Neural cell (in vitro differentiated cells): ENCODE data around the gene CHST8. TPM values are rescaled to one million over a fixed set of nuclear protein-coding genes. Genes with fewer than 3 reads are reported as not detected.

ENCODE experiments used
- H2AFZ ChIP-seq: fragments of 200-600, 300-800 bp; sonication (generic), shearing (Covaris generic); 2 replicates; pipeline ENCODE4 v1.6.0; 2014; ENCODE audit warnings: low read depth, mild to moderate bottlenecking, antibody characterized with exemption, low read length, moderate library complexity
- H3F3A ChIP-seq: fragments of 200-600 bp; shearing (Covaris generic); 2 replicates; pipeline ENCODE4 v1.6.1; 2016; ENCODE audit warnings: mild to moderate bottlenecking, moderate library complexity, mixed read lengths, antibody characterized with exemption, low read length; ENCODE audit not compliant: insufficient read depth, poor library complexity, severe bottlenecking
- H3K27ac ChIP-seq: fragments of 200-600, 300-800 bp; sonication (generic), shearing (Covaris generic); 2 replicates; pipeline ENCODE4 v1.5.1; 2014; ENCODE audit warnings: mild to moderate bottlenecking, low read length, moderate library complexity
- H3K27me3 ChIP-seq: fragments of 300-800, 200-600 bp; sonication (generic), shearing (Covaris generic); 2 replicates; pipeline ENCODE4 v1.6.0; 2014; ENCODE audit warnings: mild to moderate bottlenecking, low read depth, low read length, moderate library complexity; ENCODE audit not compliant: insufficient read depth
- H3K36me3 ChIP-seq: fragments of 300-800, 200-600 bp; sonication (generic), shearing (Covaris generic); 2 replicates; pipeline ENCODE4 v1.5.1; 2014; ENCODE audit warnings: mild to moderate bottlenecking, antibody characterized with exemption, low read length, moderate library complexity; ENCODE audit not compliant: insufficient read depth
- H3K4me2 ChIP-seq: fragments of 300-800, 200-600 bp; sonication (generic), shearing (Covaris generic); 2 replicates; pipeline ENCODE4 v1.6.0; 2014; ENCODE audit warnings: mild to moderate bottlenecking, low read length
- H3K4me3 ChIP-seq: fragments of 300-800, 200-600 bp; sonication (generic), shearing (Covaris generic); 2 replicates; pipeline ENCODE4 v1.5.1; 2014; ENCODE audit warnings: mild to moderate bottlenecking, low read length, moderate library complexity
- H3K79me2 ChIP-seq: fragments of 200-600 bp; shearing (Covaris generic); replicated peaks from 2 replicates; pipeline ENCODE4 v1.6.0; 2014; ENCODE audit warnings: mild to moderate bottlenecking, low read length, moderate library complexity; ENCODE audit not compliant: insufficient read depth
- H3K9ac ChIP-seq: fragments of 300-800, 200-600 bp; sonication (generic), shearing (Covaris generic); 2 replicates; pipeline ENCODE4 v1.6.1; 2016; ENCODE audit warnings: mild to moderate bottlenecking, low read length, mixed read lengths
- H3K9me2 ChIP-seq: fragments of 200-600 bp; shearing (Covaris generic); 2 replicates; pipeline ENCODE4 v1.6.1; 2016; ENCODE audit warnings: mild to moderate bottlenecking, low read length, mixed read lengths; ENCODE audit not compliant: insufficient read depth
- H3K9me3 ChIP-seq: fragments of 200-600, 300-800 bp; sonication (generic), shearing (Covaris generic); 2 replicates; pipeline ENCODE4 v1.6.1; 2016; ENCODE audit warnings: mild to moderate bottlenecking, mixed run types, low read length, moderate library complexity, mixed read lengths
- H4K20me1 ChIP-seq: fragments of 200-600 bp; shearing (Covaris generic); 2 replicates; pipeline ENCODE4 v1.6.1; 2016; ENCODE audit warnings: mild to moderate bottlenecking, mixed run types; ENCODE audit not compliant: insufficient read depth
- CTCF ChIP-seq: fragments of 450-650 bp; IDR thresholded peaks from 2 replicates; pipeline ENCODE4 v1.5.1; 2014; ENCODE audit warnings: antibody characterized with exemption, mild to moderate bottlenecking, moderate library complexity; ENCODE audit not compliant: poor library complexity, severe bottlenecking
- EP300 ChIP-seq: fragments of 450-650 bp; conservative IDR thresholded peaks from 2 replicates; pipeline ENCODE4 v1.6.1; 2014; ENCODE audit warnings: antibody characterized with exemption, mild to moderate bottlenecking, moderate library complexity; ENCODE audit not compliant: poor library complexity, severe bottlenecking
- EZH2 ChIP-seq: fragments of 200-600, 300-800 bp; shearing (Covaris generic), sonication (generic); IDR thresholded peaks from 2 replicates; pipeline ENCODE4 v1.6.1; 2014; ENCODE audit warnings: antibody characterized with exemption, low read length, borderline replicate concordance, mild to moderate bottlenecking; ENCODE audit not compliant: insufficient read depth, poor library complexity, severe bottlenecking
- MXI1 ChIP-seq: fragments of 450-650 bp; conservative IDR thresholded peaks from 2 replicates; pipeline ENCODE4 v1.6.1; 2014; ENCODE audit warnings: antibody characterized with exemption, mild to moderate bottlenecking; ENCODE audit not compliant: poor library complexity, severe bottlenecking
- POLR2AphosphoS5 ChIP-seq: IDR thresholded peaks from 2 replicates; pipeline ENCODE4 v1.6.1; 2012
- RAD21 ChIP-seq: fragments of 450-650 bp; conservative IDR thresholded peaks from 2 replicates; pipeline ENCODE4 v1.6.1; 2014; ENCODE audit warnings: antibody characterized with exemption, mild to moderate bottlenecking, moderate library complexity
- REST ChIP-seq: IDR thresholded peaks from 2 replicates; pipeline ENCODE4 v1.6.1; 2012; ENCODE audit warnings: borderline replicate concordance
- SMC3 ChIP-seq: fragments of 450-650 bp; conservative IDR thresholded peaks from 2 replicates; pipeline ENCODE4 v1.6.1; 2014; ENCODE audit warnings: antibody characterized with exemption, mild to moderate bottlenecking, moderate library complexity; ENCODE audit not compliant: poor library complexity
- TAF1 ChIP-seq: IDR thresholded peaks from 2 replicates; pipeline ENCODE4 v1.6.1; 2012; ENCODE audit warnings: low read depth
- polyA plus RNA-seq: library from polyadenylated mRNA; depleted of rRNA; stranded (reverse); fragments of >200 nt; gene quantifications from 2 replicates; pipeline ENCODE4 v1.2.3, GENCODE V29; 2014

CHST8 gene
- polyA plus RNA-seq, 1 donor from 2014 or later, result 7.1 TPM

GRCh38 chr19:33718651-33719254 is 97.0 kb downstream of the CHST8 start:
- Histone ChIP-seq H2AFZ (no peak overlapping the region), H3K9me2 (no peaks in the 10 kb centered on the region), H3F3A (no peaks in the 10 kb centered on the region), H3K9ac (no peak overlapping the region), H3K27ac (no peak overlapping the region), H3K9me3 (peaks cover 9% of the 10 kb centered on the region), H3K4me2 (no peak overlapping the region), H4K20me1 (no peaks in the 10 kb centered on the region), H3K27me3 (peaks cover 3% of the 10 kb centered on the region), H3K79me2 (no peaks in the 10 kb centered on the region), H3K4me3 (no peak overlapping the region), H3K36me3 (no peaks in the 10 kb centered on the region)
- TF ChIP-seq EZH2 (no peak), REST (no peak), EP300 (no peak), SMC3 (no peak), MXI1 (no peak), CTCF (no peak), RAD21 (no peak), TAF1 (no peak), POLR2AphosphoS5 (no peak)

- H3K4me3 ChIP-seq, result no peak overlapping the region
- no peak overlapping the region for H3K9ac ChIP-seq
- no peak overlapping the region for H3K27ac ChIP-seq
- no peak overlapping the region for H3K4me2 ChIP-seq
- H3F3A ChIP-seq, result no peaks in the 10 kb centered on the region
- no peaks in the 10 kb centered on the region for H3K36me3 ChIP-seq
- no peak overlapping the region for H2AFZ ChIP-seq
- H3K79me2 ChIP-seq, result no peaks in the 10 kb centered on the region
- H3K9me2 ChIP-seq, result no peaks in the 10 kb centered on the region
- H3K9me3 ChIP-seq, result peaks cover 9% of the 10 kb centered on the region
- TF ChIP-seq SMC3, result no peak
- no peak for TF ChIP-seq POLR2AphosphoS5
- TF ChIP-seq EZH2, result no peak
- no peak for TF ChIP-seq CTCF
- no peak for TF ChIP-seq TAF1
- TF ChIP-seq MXI1, result no peak
- TF ChIP-seq RAD21, result no peak
- no peak for TF ChIP-seq EP300
- no peak for TF ChIP-seq REST
- peaks cover 3% of the 10 kb centered on the region for H3K27me3 ChIP-seq
- H4K20me1 ChIP-seq, result no peaks in the 10 kb centered on the region
Observed at GRCh38 chr19:33719366-33720154, 97.8 kb downstream of the CHST8 start.
